Body of pancreas (tissue), 4 donors: ENCODE results near the gene STRADA.

Source experiments
- CTCF ChIP-seq, 7 experiments: fragments of 450-650 bp in 4 of 7; fragments of 200-600 bp in 3 of 7; sonication (generic) in 3 of 7; IDR thresholded peaks; one replicate each; pipeline ENCODE4 v1.5.1; 2016 to 2019; ENCODE audit warnings: antibody characterized with exemption in 7 of 7
- POLR2A ChIP-seq, 3 donors: fragments of 450-650 bp; IDR thresholded peaks; one replicate each; pipeline ENCODE4 v1.6.1; 2016; ENCODE audit warnings: antibody characterized with exemption in 3 of 3, mild to moderate bottlenecking in 2 of 3

- no peak for TF ChIP-seq CTCF (IDR thresholded peaks at IDR 0.05)
- TF ChIP-seq POLR2A (IDR thresholded peaks at IDR 0.05): no peak
Observed at GRCh38 chr17:63688396-63689020, 53.1 kb downstream of the STRADA start.
